H9 (cell line): Measurements from ENCODE around the gene DENND6A. TPM values are rescaled to one million over a fixed set of nuclear protein-coding genes. Genes with fewer than 3 reads are reported as not detected.
A peak's percentile ranks its signal among the peaks of the same experiment; 100 is the strongest.

Experiments
- DNase-seq: peaks from one replicate; pipeline ENCODE4 v3.0.0-alpha.2; 2017
- H2AFZ ChIP-seq: one replicate; pipeline ENCODE4 v1.6.1; 2013; ENCODE audit warnings: mild to moderate bottlenecking, low read length, control low read depth, moderate library complexity
- H2AK5ac ChIP-seq: 2 replicates; pipeline ENCODE4 v1.6.1; 2013; ENCODE audit warnings: low read length, control low read depth, mixed read lengths; ENCODE audit not compliant: insufficient read length
- H2BK120ac ChIP-seq: one replicate; pipeline ENCODE4 v1.6.1; 2013; ENCODE audit warnings: low read depth, mild to moderate bottlenecking, low read length, control low read depth, inconsistent platforms; ENCODE audit not compliant: poor library complexity, severe bottlenecking
- H2BK12ac ChIP-seq: 2 replicates; pipeline ENCODE4 v1.6.1; 2013; ENCODE audit warnings: low read length, control low read depth, mixed read lengths, low read depth; ENCODE audit not compliant: insufficient read length
- H2BK15ac ChIP-seq: 2 replicates; pipeline ENCODE4 v1.6.1; 2013; ENCODE audit warnings: low read depth, low read length, control low read depth
- H2BK20ac ChIP-seq: one replicate; pipeline ENCODE4 v1.6.1; 2013; ENCODE audit warnings: low read depth, mild to moderate bottlenecking, low read length, control low read depth, inconsistent platforms; ENCODE audit not compliant: poor library complexity, severe bottlenecking
- H2BK5ac ChIP-seq: 2 replicates; pipeline ENCODE4 v1.6.1; 2013; ENCODE audit warnings: low read length, control low read depth, mixed read lengths; ENCODE audit not compliant: insufficient read length
- H3K14ac ChIP-seq: 2 replicates; pipeline ENCODE4 v1.6.1; 2013; ENCODE audit warnings: low read length, control low read depth; ENCODE audit not compliant: insufficient read depth
- H3K18ac ChIP-seq: 2 replicates; pipeline ENCODE4 v1.6.1; 2013; ENCODE audit warnings: low read depth, mild to moderate bottlenecking, mixed read lengths, low read length, control low read depth; ENCODE audit not compliant: insufficient read length
- H3K23ac ChIP-seq: 2 replicates; pipeline ENCODE4 v1.6.1; 2013; ENCODE audit warnings: low read length, control low read depth, mixed read lengths, low read depth; ENCODE audit not compliant: insufficient read length
- H3K23me2 ChIP-seq: 2 replicates; pipeline ENCODE4 v1.6.1; 2013; ENCODE audit warnings: low read depth, mild to moderate bottlenecking, mixed read lengths, low read length, control low read depth; ENCODE audit not compliant: insufficient read length, poor library complexity, severe bottlenecking
- H3K27ac ChIP-seq: 2 replicates; pipeline ENCODE4 v1.5.1; 2013; ENCODE audit warnings: low read length, control low read depth, mixed read lengths, low read depth; ENCODE audit not compliant: insufficient read length
- H3K27me3 ChIP-seq: 2 replicates; pipeline ENCODE4 v1.6.1; 2013; ENCODE audit warnings: low read length, control low read depth, inconsistent platforms; ENCODE audit not compliant: insufficient read depth
- H3K4ac ChIP-seq: 2 replicates; pipeline ENCODE4 v1.6.1; 2013; ENCODE audit warnings: low read depth, mild to moderate bottlenecking, control low read depth, inconsistent platforms, low read length, moderate library complexity
- H3K4me1 ChIP-seq: 2 replicates; pipeline ENCODE4 v1.6.1; 2013; ENCODE audit warnings: low read length, control low read depth, inconsistent platforms; ENCODE audit not compliant: insufficient read depth
- H3K4me2 ChIP-seq: 2 replicates; pipeline ENCODE4 v1.6.1; 2013; ENCODE audit warnings: low read length, control low read depth, mixed read lengths; ENCODE audit not compliant: insufficient read length, insufficient read depth
- H3K56ac ChIP-seq: 2 replicates; pipeline ENCODE4 v1.6.1; 2013; ENCODE audit warnings: low read depth, mild to moderate bottlenecking, mixed read lengths, low read length, control low read depth; ENCODE audit not compliant: insufficient read length
- H3K79me1 ChIP-seq: 2 replicates; pipeline ENCODE4 v1.6.1; 2013; ENCODE audit warnings: low read depth, mild to moderate bottlenecking, moderate library complexity, low read length, control low read depth, inconsistent platforms; ENCODE audit not compliant: insufficient read depth, poor library complexity, severe bottlenecking
- H3K79me2 ChIP-seq: 2 replicates; pipeline ENCODE4 v1.6.1; 2013; ENCODE audit warnings: low read length, control low read depth, inconsistent platforms; ENCODE audit not compliant: insufficient read depth
- H3K9ac ChIP-seq: 2 replicates; pipeline ENCODE4 v1.6.1; 2013; ENCODE audit warnings: low read length, control low read depth, mixed read lengths; ENCODE audit not compliant: insufficient read length; ENCODE audit errors: extremely low read depth
- H3K9me3 ChIP-seq: one replicate; pipeline ENCODE4 v1.6.1; 2013; ENCODE audit warnings: low read depth, low read length, inconsistent platforms; ENCODE audit not compliant: control insufficient read depth
- H3T11ph ChIP-seq: one replicate; pipeline ENCODE4 v1.6.1; 2013; ENCODE audit warnings: mild to moderate bottlenecking, low read length, control low read depth, inconsistent platforms
- H4K20me1 ChIP-seq: one replicate; pipeline ENCODE4 v1.6.1; 2013; ENCODE audit not compliant: control insufficient read depth, insufficient read length, insufficient read depth
- H4K5ac ChIP-seq: 2 replicates; pipeline ENCODE4 v1.6.1; 2013; ENCODE audit warnings: low read depth, mild to moderate bottlenecking, mixed read lengths, low read length, control low read depth; ENCODE audit not compliant: insufficient read length
- H4K8ac ChIP-seq: replicated peaks from 2 replicates; pipeline ENCODE4 v1.6.1; 2013; ENCODE audit warnings: low read length, control low read depth, mixed read lengths, low read depth; ENCODE audit not compliant: insufficient read length
- H4K91ac ChIP-seq: 2 replicates; pipeline ENCODE4 v1.6.1; 2013; ENCODE audit warnings: low read depth, mild to moderate bottlenecking, moderate library complexity, mixed read lengths, low read length, control low read depth; ENCODE audit not compliant: insufficient read length
- H3K27ac Mint-ChIP-seq, 3 experiments: 2 replicates in 2 of 3; 3 replicates in 1 of 3; pipeline ENCODE4 v1.8.0; 2020 to 2021; ENCODE audit warnings: mixed read lengths in 3 of 3, mild to moderate bottlenecking in 1 of 3, moderate library complexity in 1 of 3
- H3K27me3 Mint-ChIP-seq: 2 replicates; pipeline ENCODE4 v1.8.0; 2021; ENCODE audit warnings: low read depth, mild to moderate bottlenecking, moderate library complexity, mixed read lengths
- H3K36me3 Mint-ChIP-seq, 3 experiments: 2 replicates in 2 of 3; 3 replicates in 1 of 3; pipeline ENCODE4 v1.8.0; 2020 to 2021; ENCODE audit warnings: low read depth in 3 of 3, mixed read lengths in 3 of 3; ENCODE audit not compliant: insufficient read depth in 1 of 3
- H3K4me1 Mint-ChIP-seq, 2 experiments: 2 replicates each; pipeline ENCODE4 v1.8.0; 2020; ENCODE audit warnings: mixed read lengths in 2 of 2
- H3K4me3 Mint-ChIP-seq, 2 experiments: 2 replicates in 1 of 2; 3 replicates in 1 of 2; pipeline ENCODE4 v1.8.0; 2020 to 2021; ENCODE audit warnings: mild to moderate bottlenecking in 2 of 2, mixed read lengths in 2 of 2, moderate library complexity in 1 of 2
- H3K9me3 Mint-ChIP-seq, 2 experiments: 2 replicates in 1 of 2; 3 replicates in 1 of 2; pipeline ENCODE4 v1.8.0; 2020; ENCODE audit warnings: mild to moderate bottlenecking in 2 of 2, mixed read lengths in 2 of 2, moderate library complexity in 1 of 2
- CTCF ChIP-seq: fragments of 200-600 bp; sonication (generic); conservative IDR thresholded peaks from 3 replicates; pipeline ENCODE4 v1.8.0; 2021; ENCODE audit warnings: antibody characterized with exemption, mild to moderate bottlenecking
- WGBS: extraction: QIAGEN DNeasy Blood & Tissue Kit; methylation state at CpG from one replicate; pipeline ENCODE4 v1.1.7; 2013; ENCODE audit warnings: missing lambda C conversion rate, low lambda C conversion rate, mixed read lengths; ENCODE audit not compliant: insufficient read length; ENCODE audit errors: extremely low coverage; 5-methylcytosine and 5-hydroxymethylcytosine counted together
- total RNA-seq: library from RNA; stranded (reverse); gene quantifications from 2 replicates; pipeline ENCODE4 v1.2.1, GENCODE V29; 2021

DENND6A gene
- total RNA-seq, 1 experiment from 2014 or later, result 13.2 TPM

- Histone ChIP-seq H3K9me3 (no peaks in the 10 kb centered on the region), H4K20me1 (no peaks in the 10 kb centered on the region), H2BK120ac (no peak within 1 kb of the TSS), H3K23ac (no peak within 1 kb of the TSS), H2BK5ac (peak within 1 kb of the TSS; percentile 4), H3T11ph (no peak within 1 kb of the TSS), H4K8ac (no peak within 1 kb of the TSS), H3K27ac (peak within 1 kb of the TSS; percentile 85), H3K9ac (peak within 1 kb of the TSS; percentile 91), H3K14ac (peak within 1 kb of the TSS; percentile 42), H4K5ac (peak within 1 kb of the TSS; percentile 67), H2BK20ac (no peak within 1 kb of the TSS), H3K18ac (peak within 1 kb of the TSS; percentile 96), H2AFZ (no peak within 1 kb of the TSS), H3K79me1 (no peaks in the 10 kb centered on the region), H3K56ac (peak within 1 kb of the TSS; percentile 27), H3K23me2 (no peaks in the 10 kb centered on the region), H3K4me2 (peak within 1 kb of the TSS; percentile 66), H3K4me1 (no peaks in the 10 kb centered on the region), H3K79me2 (peaks cover 27% of the 10 kb centered on the region; the same call in 1 of the 2 replicates), H2BK12ac (no peak within 1 kb of the TSS), H3K4ac (peak within 1 kb of the TSS; percentile 5; the same call in 1 of the 2 replicates), H3K27me3 (no peaks in the 10 kb centered on the region), H2BK15ac (no peak within 1 kb of the TSS), H4K91ac (no peak within 1 kb of the TSS), H2AK5ac (no peak within 1 kb of the TSS)
- Mint-ChIP-seq H3K9me3 (peaks cover 0 to 3% of the 10 kb centered on the region in 2 experiments; a peak in 2 of 5 replicates), H3K36me3 (peaks cover 2 to 23% (median 20%) of the 10 kb centered on the region in 3 experiments), H3K27me3 (no peaks in the 10 kb centered on the region), H3K4me3 (peak within 1 kb of the TSS; percentile 96 to 99), H3K4me1 (peaks cover 25 to 29% of the 10 kb centered on the region in 2 experiments), H3K27ac (peak within 1 kb of the TSS; percentile 100)
- peak; percentile 100 for DNase-seq
- TF ChIP-seq CTCF, result peak; percentile 29; the same call in 1 of the 3 replicates
- no CpG with 5 or more reads among the region's 67 CpGs for WGBS
Measured at GRCh38 chr3:57597127-57597923, 95.6 kb downstream of the DENND6A start, which contains the start of gene ARF4. ARF4 (minus strand) TSS chr3:57597344; CDS start chr3:57597140, 204 bp downstream.
